ENCODE measurements around the gene C11orf71.

C11orf71 gene

DNA sequence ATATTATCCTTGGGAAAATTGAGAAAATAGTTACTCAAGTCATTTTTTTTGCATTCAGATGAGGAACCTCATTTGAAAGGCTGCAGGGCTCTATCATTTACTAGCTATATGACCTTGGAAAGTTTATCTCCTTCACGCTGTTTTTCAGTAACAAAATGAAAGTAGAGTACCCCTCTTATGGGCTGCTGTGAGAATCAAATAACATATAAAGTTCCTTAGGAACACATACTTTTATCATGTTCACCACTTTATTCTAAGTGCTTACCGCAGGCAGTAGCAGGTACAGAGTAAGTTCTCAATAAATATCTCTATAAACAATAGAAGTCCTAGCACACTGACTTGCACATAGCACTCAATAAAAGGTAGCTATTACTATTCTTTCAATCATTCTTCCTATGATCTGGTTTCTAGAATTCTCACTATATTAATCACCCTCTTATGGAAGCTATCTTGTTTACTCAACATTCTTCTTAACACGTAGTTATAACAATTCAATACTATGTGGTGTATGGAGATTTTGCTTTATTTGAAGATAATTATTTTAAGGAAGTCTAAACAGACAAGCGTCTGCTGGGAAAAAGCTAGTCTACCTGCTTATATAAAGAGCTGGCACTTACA lies 1.9 kb downstream of the C11orf71 start:
- H3K9me2 ChIP-seq (replicated peaks; ENCODE audit: insufficient read depth, low read length) = no peaks in the 10 kb centered on the region
- TF ChIP-seq CTCF (IDR thresholded peaks at IDR 0.05; ENCODE audit: low read length) (no peak), EZH2phosphoT487 (IDR thresholded peaks at IDR 0.05; ENCODE audit: low read length) (no peak), EZH2 (optimal IDR thresholded peaks at IDR 0.05; ENCODE audit: low read depth, low read length) (no peak)
- H3K9me3 ChIP-seq (replicated peaks; ENCODE audit: insufficient read depth, low read length) = no peaks in the 10 kb centered on the region
- H3F3A ChIP-seq (ENCODE audit: insufficient read depth, low read length) = peaks cover 12% of the 10 kb centered on the region
- peaks cover 9% of the 10 kb centered on the region; the same call in 1 of the 2 replicates for H3K4me1 ChIP-seq (ENCODE audit: low read length)
- H3K27ac ChIP-seq (ENCODE audit: low read length) = no peak overlapping the region
- no peaks in the 10 kb centered on the region for H4K20me1 ChIP-seq (ENCODE audit: insufficient read depth, low read length)
- no peak overlapping the region for H2AFZ ChIP-seq (ENCODE audit: low read length)
- H3K4me3 ChIP-seq (ENCODE audit: low read length) = no peak overlapping the region
- H3K36me3 ChIP-seq (replicated peaks; ENCODE audit: insufficient read depth, low read length) = 0 out of 2 replicates have a peak, but pooled peaks cover 3% of the 10 kb centered on the region
- DNase-seq = no peak
- no peak overlapping the region; the same call in 1 of the 2 replicates for H3K4me2 ChIP-seq (ENCODE audit: low read depth, low read length)
- no peak overlapping the region for H3K9ac ChIP-seq (ENCODE audit: low read length)
- H3K79me2 ChIP-seq (ENCODE audit: low read length) = peaks cover 40% of the 10 kb centered on the region
- H3K27me3 ChIP-seq (replicated peaks; ENCODE audit: insufficient read depth, low read length) = no peaks in the 10 kb centered on the region

GRCh38 chr11:114397349-114397982 lies 2.8 kb downstream of the C11orf71 start:
- peaks cover 6% of the 10 kb centered on the region; the same call in 1 of the 2 replicates for H3K4me1 ChIP-seq (ENCODE audit: low read length)
- H3F3A ChIP-seq (ENCODE audit: insufficient read depth, low read length) = peaks cover 12% of the 10 kb centered on the region
- no peak overlapping the region for H3K27ac ChIP-seq (ENCODE audit: low read length)
- TF ChIP-seq CTCF (IDR thresholded peaks at IDR 0.05; ENCODE audit: low read length) (no peak), EZH2 (optimal IDR thresholded peaks at IDR 0.05; ENCODE audit: low read depth, low read length) (no peak), EZH2phosphoT487 (IDR thresholded peaks at IDR 0.05; ENCODE audit: low read length) (no peak)
- no peaks in the 10 kb centered on the region for H3K27me3 ChIP-seq (replicated peaks; ENCODE audit: insufficient read depth, low read length)
- peaks cover 30% of the 10 kb centered on the region for H3K79me2 ChIP-seq (ENCODE audit: low read length)
- H3K9me3 ChIP-seq (replicated peaks; ENCODE audit: insufficient read depth, low read length) = no peaks in the 10 kb centered on the region
- no peak for DNase-seq
- H4K20me1 ChIP-seq (ENCODE audit: insufficient read depth, low read length) = no peaks in the 10 kb centered on the region
- no peaks in the 10 kb centered on the region for H3K9me2 ChIP-seq (replicated peaks; ENCODE audit: insufficient read depth, low read length)
- no peak overlapping the region for H3K4me2 ChIP-seq (ENCODE audit: low read depth, low read length)
- no peak overlapping the region for H3K4me3 ChIP-seq (ENCODE audit: low read length)
- H3K36me3 ChIP-seq (replicated peaks; ENCODE audit: insufficient read depth, low read length) = no peaks in the 10 kb centered on the region
- H3K9ac ChIP-seq (ENCODE audit: low read length) = no peak overlapping the region
- no peak overlapping the region for H2AFZ ChIP-seq (ENCODE audit: low read length)

GRCh38 chr11:114396916-114397315 lies 3.4 kb downstream of the C11orf71 start:
- peaks cover 25% of the 10 kb centered on the region for H3K79me2 ChIP-seq (ENCODE audit: low read length)
- H3K27ac ChIP-seq (ENCODE audit: low read length) = no peak overlapping the region
- H3K4me2 ChIP-seq (ENCODE audit: low read depth, low read length) = no peak overlapping the region

More at GRCh38 chr11:114396916-114397315, 3.4 kb downstream of the C11orf71 start:
- Histone ChIP-seq H2AFZ (ENCODE audit: low read length) (no peak overlapping the region), H3K4me1 (ENCODE audit: low read length) (peaks cover 6% of the 10 kb centered on the region; the same call in 1 of the 2 replicates), H3K36me3 (replicated peaks; ENCODE audit: insufficient read depth, low read length) (no peaks in the 10 kb centered on the region), H3K9me2 (replicated peaks; ENCODE audit: insufficient read depth, low read length) (no peaks in the 10 kb centered on the region), H3K9ac (ENCODE audit: low read length) (no peak overlapping the region), H3K9me3 (replicated peaks; ENCODE audit: insufficient read depth, low read length) (no peaks in the 10 kb centered on the region), H4K20me1 (ENCODE audit: insufficient read depth, low read length) (no peaks in the 10 kb centered on the region), H3K4me3 (ENCODE audit: low read length) (no peak overlapping the region), H3F3A (ENCODE audit: insufficient read depth, low read length) (peaks cover 12% of the 10 kb centered on the region), H3K27me3 (replicated peaks; ENCODE audit: insufficient read depth, low read length) (no peaks in the 10 kb centered on the region)
- DNase-seq = no peak
- no peak for TF ChIP-seq EZH2phosphoT487 (IDR thresholded peaks at IDR 0.05; ENCODE audit: low read length)
- no peak for TF ChIP-seq CTCF (IDR thresholded peaks at IDR 0.05; ENCODE audit: low read length)
- TF ChIP-seq EZH2 (optimal IDR thresholded peaks at IDR 0.05; ENCODE audit: low read depth, low read length) = no peak

All from MM.1S (cell line).